ENCODE results near the gene ZNF200. TPM values are rescaled to one million over a fixed set of nuclear protein-coding genes. Genes with fewer than 3 reads are reported as not detected.
"Not testable (repeated sequence)": the region's sequence is repeated elsewhere in the genome, so short reads cannot be mapped to it uniquely, and the experiment has no call there.

Gene ZNF200
- total RNA-seq, 1 experiment from 2014 or later, result 11.3 TPM

DNA sequence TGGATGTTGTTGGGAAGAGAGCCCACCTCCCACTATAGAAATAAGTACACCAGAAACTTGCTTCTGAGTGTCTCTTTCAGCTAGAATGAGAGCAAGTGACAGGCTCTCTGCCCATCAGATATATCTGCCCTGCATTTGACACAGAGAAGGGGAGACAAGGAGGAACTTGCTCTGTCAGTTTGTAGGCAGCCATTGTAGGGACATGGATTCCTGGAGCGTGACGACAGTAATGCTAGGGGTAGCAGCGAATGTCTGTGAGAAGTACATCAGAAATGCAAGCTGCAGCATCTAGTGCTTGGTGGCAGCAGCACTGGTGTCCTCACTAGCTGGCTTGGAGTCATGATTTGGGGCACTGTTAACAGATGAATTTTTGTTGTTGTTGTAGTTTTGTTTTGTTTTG is 23.0 kb downstream of the ZNF200 start:
- Mint-ChIP-seq H3K36me3 (ENCODE audit: insufficient read depth, unreplicated experiment) (peaks cover 6% of the 10 kb centered on the region), H3K9me3 (ENCODE audit: unreplicated experiment) (peaks cover 11% of the 10 kb centered on the region), H3K4me1 (ENCODE audit: low read depth, unreplicated experiment) (no peaks in the 10 kb centered on the region), H3K27me3 (ENCODE audit: insufficient read depth, unreplicated experiment) (peaks cover 5% of the 10 kb centered on the region), H3K4me3 (ENCODE audit: unreplicated experiment) (no peak overlapping the region), H3K27ac (ENCODE audit: unreplicated experiment) (no peak overlapping the region)
- no peaks in the 10 kb centered on the region for H3K27me3 ChIP-seq (replicated peaks; ENCODE audit: control insufficient read depth, insufficient read depth, low read length)
- BruUV-seq (replicated peaks), result no TSS peak
- POLR2A ChIA-PET, result no interaction called here
- CTCF ChIA-PET, result no interaction called here
- TF ChIP-seq, protein P1, sequence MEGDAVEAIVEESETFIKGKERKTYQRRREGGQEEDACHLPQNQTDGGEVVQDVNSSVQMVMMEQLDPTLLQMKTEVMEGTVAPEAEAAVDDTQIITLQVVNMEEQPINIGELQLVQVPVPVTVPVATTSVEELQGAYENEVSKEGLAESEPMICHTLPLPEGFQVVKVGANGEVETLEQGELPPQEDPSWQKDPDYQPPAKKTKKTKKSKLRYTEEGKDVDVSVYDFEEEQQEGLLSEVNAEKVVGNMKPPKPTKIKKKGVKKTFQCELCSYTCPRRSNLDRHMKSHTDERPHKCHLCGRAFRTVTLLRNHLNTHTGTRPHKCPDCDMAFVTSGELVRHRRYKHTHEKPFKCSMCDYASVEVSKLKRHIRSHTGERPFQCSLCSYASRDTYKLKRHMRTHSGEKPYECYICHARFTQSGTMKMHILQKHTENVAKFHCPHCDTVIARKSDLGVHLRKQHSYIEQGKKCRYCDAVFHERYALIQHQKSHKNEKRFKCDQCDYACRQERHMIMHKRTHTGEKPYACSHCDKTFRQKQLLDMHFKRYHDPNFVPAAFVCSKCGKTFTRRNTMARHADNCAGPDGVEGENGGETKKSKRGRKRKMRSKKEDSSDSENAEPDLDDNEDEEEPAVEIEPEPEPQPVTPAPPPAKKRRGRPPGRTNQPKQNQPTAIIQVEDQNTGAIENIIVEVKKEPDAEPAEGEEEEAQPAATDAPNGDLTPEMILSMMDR (IDR thresholded peaks at IDR 0.05; ENCODE audit: insufficient read depth in 1 of 2, low read depth in 1 of 2, low read length in 1 of 2, severe bottlenecking in 1 of 2, unreplicated experiment in 1 of 2), result no peak
- H3K9me3 ChIP-seq, result no peaks in the 10 kb centered on the region
- no peaks in the 10 kb centered on the region for H3K36me3 ChIP-seq (ENCODE audit: control insufficient read depth, insufficient read depth, low read length)
- H3K4me3 ChIP-seq (ENCODE audit: low read depth, low read length), result no peak overlapping the region
- no peaks in the 10 kb centered on the region for H3K4me1 ChIP-seq
- intact Hi-C loops (cut with micrococcal nuclease; ENCODE audit: unreplicated experiment), result no loop called here
- no peak for DNase-seq

GRCh38 chr16:3207086-3207953 is 27.6 kb downstream of the ZNF200 start:
- H3K36me3 ChIP-seq (ENCODE audit: control insufficient read depth, insufficient read depth, low read length), result no peaks in the 10 kb centered on the region
- no TSS peak for BruUV-seq (replicated peaks)
- H3K9me3 ChIP-seq, result 0 out of 2 replicates have a peak, but pooled peaks cover 4% of the 10 kb centered on the region
- ChIA-PET POLR2A (interaction anchor here (0.7 kb wide), 1 partner anchor 22 kb away, joined by 3 read pairs; no protein-coding TSS in a partner anchor), CTCF (no interaction called here)
- Mint-ChIP-seq H3K27ac (ENCODE audit: unreplicated experiment) (no peak overlapping the region), H3K27me3 (ENCODE audit: insufficient read depth, unreplicated experiment) (peaks cover 2% of the 10 kb centered on the region), H3K9me3 (ENCODE audit: unreplicated experiment) (peaks cover 1% of the 10 kb centered on the region), H3K4me1 (ENCODE audit: low read depth, unreplicated experiment) (no peaks in the 10 kb centered on the region), H3K4me3 (ENCODE audit: unreplicated experiment) (no peak overlapping the region), H3K36me3 (ENCODE audit: insufficient read depth, unreplicated experiment) (no peaks in the 10 kb centered on the region)
- DNase-seq, result no peak
- TF ChIP-seq, protein P1 (IDR thresholded peaks at IDR 0.05; ENCODE audit: insufficient read depth in 1 of 2, low read depth in 1 of 2, low read length in 1 of 2, severe bottlenecking in 1 of 2, unreplicated experiment in 1 of 2), result no peak
- no peaks in the 10 kb centered on the region for H3K4me1 ChIP-seq
- intact Hi-C loops (cut with micrococcal nuclease; ENCODE audit: unreplicated experiment), result no loop called here
- no peaks in the 10 kb centered on the region for H3K27me3 ChIP-seq (replicated peaks; ENCODE audit: control insufficient read depth, insufficient read depth, low read length)
- no peak overlapping the region for H3K4me3 ChIP-seq (ENCODE audit: low read depth, low read length)

DNA sequence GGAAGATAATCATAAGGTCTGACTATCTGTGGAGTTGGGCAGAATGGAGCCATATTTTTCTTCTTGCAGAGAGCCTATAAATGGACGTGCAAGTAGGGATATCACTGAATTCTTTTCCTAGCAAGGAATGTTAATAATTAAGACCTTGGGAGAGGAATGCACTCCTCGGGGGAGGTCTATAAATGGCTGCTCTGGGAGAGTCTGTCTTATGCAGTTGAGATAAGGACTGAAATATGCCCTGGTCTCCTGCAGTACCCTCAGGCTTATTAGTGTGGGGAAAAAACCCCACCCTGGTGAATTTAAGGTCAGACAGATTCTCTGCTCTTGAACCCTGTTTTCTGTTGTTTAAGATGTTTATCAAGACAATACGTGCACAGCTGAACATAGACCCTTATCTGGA is 29.0 kb downstream of the ZNF200 start:
- H3K4me1 ChIP-seq; H3K4me3 ChIP-seq (ENCODE audit: low read depth, low read length); POLR2A ChIA-PET; H3K36me3 Mint-ChIP-seq (ENCODE audit: insufficient read depth, unreplicated experiment); H3K27ac Mint-ChIP-seq (ENCODE audit: unreplicated experiment); H3K27me3 Mint-ChIP-seq (ENCODE audit: insufficient read depth, unreplicated experiment); H3K36me3 ChIP-seq (ENCODE audit: control insufficient read depth, insufficient read depth, low read length); BruUV-seq (replicated peaks); H3K27me3 ChIP-seq (replicated peaks; ENCODE audit: control insufficient read depth, insufficient read depth, low read length); H3K9me3 Mint-ChIP-seq (ENCODE audit: unreplicated experiment); H3K4me1 Mint-ChIP-seq (ENCODE audit: low read depth, unreplicated experiment); H3K9me3 ChIP-seq; CTCF ChIA-PET; intact Hi-C loops (cut with micrococcal nuclease; ENCODE audit: unreplicated experiment); H3K4me3 Mint-ChIP-seq (ENCODE audit: unreplicated experiment): not testable (repeated sequence)
- peak in 1 of 2 experiments; percentile 31 for DNase-seq

Data from Caco-2 (cell line).